ENCODE results near the gene MAST4. TPM values are rescaled to one million over a fixed set of nuclear protein-coding genes. Genes with fewer than 3 reads are reported as not detected.

Gene MAST4
- total and polyA plus RNA-seq, 2 experiments from 2014 or later: 4.2 to 6.0 TPM

GRCh38 chr5:66757219-66757833 lies 161.1 kb downstream of the MAST4 start:
- WGBS, 2 experiments (ENCODE audit: low coverage in 1 of 2, low lambda C conversion rate in 2 of 2, missing lambda C conversion rate in 2 of 2): 6% methylated on average over 5 of the region's 5 CpGs
- no peaks in the 10 kb centered on the region for H3K79me2 ChIP-seq (ENCODE audit: insufficient read depth)
- DNase-seq: peak; percentile 81
- H3K9ac ChIP-seq: no peak overlapping the region
- no peaks in the 10 kb centered on the region for H4K20me1 ChIP-seq (ENCODE audit: insufficient read depth)
- H3K4me1 ChIP-seq (ENCODE audit: insufficient read depth): no peaks in the 10 kb centered on the region
- H3K4me3 ChIP-seq: no peak overlapping the region
- no peak overlapping the region for H3K27ac ChIP-seq
- no peaks in the 10 kb centered on the region for H3K27me3 ChIP-seq (replicated peaks; ENCODE audit: insufficient read depth)
- TF ChIP-seq EZH2 (IDR thresholded peaks at IDR 0.05; ENCODE audit: insufficient read depth, poor library complexity, severe bottlenecking) (no peak), EZH2phosphoT487 (IDR thresholded peaks at IDR 0.05; ENCODE audit: insufficient read depth, low read depth) (no peak)
- in situ Hi-C loops (cut with MboI): loop anchor here (10.0 kb wide), 1 partner anchor 443 kb away; no protein-coding TSS in a partner anchor
- no peak overlapping the region for H2AFZ ChIP-seq
- H3K4me2 ChIP-seq (ENCODE audit: unreplicated experiment): no peak overlapping the region
- H3K36me3 ChIP-seq (ENCODE audit: low read depth): no peaks in the 10 kb centered on the region
- H3K9me3 ChIP-seq (ENCODE audit: low read depth): no peaks in the 10 kb centered on the region
- no peaks in the 10 kb centered on the region for H3K9me2 ChIP-seq (ENCODE audit: insufficient read depth)
- H3F3A ChIP-seq (ENCODE audit: insufficient read depth): no peaks in the 10 kb centered on the region

- WGBS, 2 experiments (ENCODE audit: low coverage in 1 of 2, low lambda C conversion rate in 2 of 2, missing lambda C conversion rate in 2 of 2): 72% methylated on average over 3 of the region's 3 CpGs
- Histone ChIP-seq H3K79me2 (ENCODE audit: insufficient read depth) (no peaks in the 10 kb centered on the region), H3K27ac (no peak overlapping the region), H3K9ac (no peak overlapping the region), H3K27me3 (replicated peaks; ENCODE audit: insufficient read depth) (no peaks in the 10 kb centered on the region), H3K9me2 (ENCODE audit: insufficient read depth) (no peaks in the 10 kb centered on the region), H3K4me3 (no peak overlapping the region), H3K9me3 (ENCODE audit: low read depth) (no peaks in the 10 kb centered on the region), H3F3A (ENCODE audit: insufficient read depth) (no peaks in the 10 kb centered on the region), H4K20me1 (ENCODE audit: insufficient read depth) (no peaks in the 10 kb centered on the region), H3K4me2 (ENCODE audit: unreplicated experiment) (no peak overlapping the region), H3K4me1 (ENCODE audit: insufficient read depth) (no peaks in the 10 kb centered on the region), H3K36me3 (ENCODE audit: low read depth) (no peaks in the 10 kb centered on the region), H2AFZ (no peak overlapping the region)
- in situ Hi-C loops (cut with MboI): loop anchor here (10.0 kb wide), 1 partner anchor 443 kb away; no protein-coding TSS in a partner anchor
- TF ChIP-seq EZH2phosphoT487 (IDR thresholded peaks at IDR 0.05; ENCODE audit: insufficient read depth, low read depth): no peak
- no peak for TF ChIP-seq EZH2 (IDR thresholded peaks at IDR 0.05; ENCODE audit: insufficient read depth, poor library complexity, severe bottlenecking)
- no peak for DNase-seq
Measured at GRCh38 chr5:66757834-66758371, 161.7 kb downstream of the MAST4 start.

- no peaks in the 10 kb centered on the region for H3K9me2 ChIP-seq (ENCODE audit: insufficient read depth)
- no peaks in the 10 kb centered on the region for H3K27me3 ChIP-seq (replicated peaks; ENCODE audit: insufficient read depth)
- no peak for DNase-seq
- 80 to 84% methylated on average over 9 of the region's 9 CpGs for WGBS, 2 experiments (ENCODE audit: low coverage in 1 of 2, low lambda C conversion rate in 2 of 2, missing lambda C conversion rate in 2 of 2)
- no peak overlapping the region for H2AFZ ChIP-seq
- no peak overlapping the region for H3K9ac ChIP-seq
- H3K4me1 ChIP-seq (ENCODE audit: insufficient read depth): no peaks in the 10 kb centered on the region
- no peaks in the 10 kb centered on the region for H4K20me1 ChIP-seq (ENCODE audit: insufficient read depth)
- no peak overlapping the region for H3K4me3 ChIP-seq
- TF ChIP-seq EZH2phosphoT487 (IDR thresholded peaks at IDR 0.05; ENCODE audit: insufficient read depth, low read depth): no peak
- no peak for TF ChIP-seq EZH2 (IDR thresholded peaks at IDR 0.05; ENCODE audit: insufficient read depth, poor library complexity, severe bottlenecking)
- no peaks in the 10 kb centered on the region for H3K9me3 ChIP-seq (ENCODE audit: low read depth)
- H3K27ac ChIP-seq: no peak overlapping the region
- H3F3A ChIP-seq (ENCODE audit: insufficient read depth): no peaks in the 10 kb centered on the region
- no peaks in the 10 kb centered on the region for H3K36me3 ChIP-seq (ENCODE audit: low read depth)
- H3K79me2 ChIP-seq (ENCODE audit: insufficient read depth): no peaks in the 10 kb centered on the region
- H3K4me2 ChIP-seq (ENCODE audit: unreplicated experiment): no peak overlapping the region
- in situ Hi-C loops (cut with MboI): no loop called here
Measured at GRCh38 chr5:66769030-66769733, 173.0 kb downstream of the MAST4 start.

GRCh38 chr5:66769839-66770617 lies 173.8 kb downstream of the MAST4 start:
- Histone ChIP-seq H3K9me2 (ENCODE audit: insufficient read depth) (no peaks in the 10 kb centered on the region), H3K27ac (no peak overlapping the region), H3K9ac (no peak overlapping the region), H3K36me3 (ENCODE audit: low read depth) (no peaks in the 10 kb centered on the region), H4K20me1 (ENCODE audit: insufficient read depth) (no peaks in the 10 kb centered on the region), H3K27me3 (replicated peaks; ENCODE audit: insufficient read depth) (no peaks in the 10 kb centered on the region), H3K79me2 (ENCODE audit: insufficient read depth) (no peaks in the 10 kb centered on the region), H3K9me3 (ENCODE audit: low read depth) (no peaks in the 10 kb centered on the region), H3K4me1 (ENCODE audit: insufficient read depth) (no peaks in the 10 kb centered on the region), H2AFZ (no peak overlapping the region), H3F3A (ENCODE audit: insufficient read depth) (no peaks in the 10 kb centered on the region), H3K4me2 (ENCODE audit: unreplicated experiment) (no peak overlapping the region), H3K4me3 (no peak overlapping the region)
- 52 to 67% methylated on average over 8 of the region's 8 CpGs for WGBS, 2 experiments (ENCODE audit: low coverage in 1 of 2, low lambda C conversion rate in 2 of 2, missing lambda C conversion rate in 2 of 2)
- in situ Hi-C loops (cut with MboI): no loop called here
- no peak for TF ChIP-seq EZH2phosphoT487 (IDR thresholded peaks at IDR 0.05; ENCODE audit: insufficient read depth, low read depth)
- no peak for TF ChIP-seq EZH2 (IDR thresholded peaks at IDR 0.05; ENCODE audit: insufficient read depth, poor library complexity, severe bottlenecking)
- peak; percentile 25 for DNase-seq
